Bone marrow (tissue), 2 donors: ENCODE data around the gene THSD7A.
A peak's percentile ranks its signal among the peaks of the same experiment; 100 is the strongest.
"Not testable (repeated sequence)": the region's sequence is repeated elsewhere in the genome, so short reads cannot be mapped to it uniquely, and the experiment has no call there.

Source experiments
- DNase-seq, 2 donors: peaks; one replicate each; lab custom pipeline; 2025; lab: John Stamatoyannopoulos, UW

The THSD7A gene

GRCh38 chr7:11458736-11459483, 373.1 kb downstream of the THSD7A start:
- peak in 1 of 2 donors; percentile 85 for DNase-seq

DNA sequence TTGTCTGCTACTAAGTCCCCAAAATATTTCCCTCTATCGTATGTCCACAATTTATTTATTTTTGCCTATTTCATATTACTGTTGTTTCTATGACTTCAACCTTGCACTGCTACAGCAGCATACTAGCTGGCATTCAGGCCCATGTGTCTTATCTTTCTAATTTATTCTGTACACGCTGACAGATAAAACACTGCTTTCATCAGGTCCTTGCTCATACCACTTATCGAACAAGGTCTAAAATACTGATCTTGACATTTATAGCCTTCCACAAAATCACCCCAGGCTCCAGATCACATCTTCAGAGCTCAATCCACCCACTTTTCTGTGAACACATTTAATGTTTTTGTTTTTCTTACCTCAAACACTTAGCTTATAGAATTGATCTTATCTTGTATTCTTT, 374.6 kb downstream of the THSD7A start:
- DNase-seq: no peak

GRCh38 chr7:11456574-11456973, 375.4 kb downstream of the THSD7A start:
- no peak for DNase-seq

DNA sequence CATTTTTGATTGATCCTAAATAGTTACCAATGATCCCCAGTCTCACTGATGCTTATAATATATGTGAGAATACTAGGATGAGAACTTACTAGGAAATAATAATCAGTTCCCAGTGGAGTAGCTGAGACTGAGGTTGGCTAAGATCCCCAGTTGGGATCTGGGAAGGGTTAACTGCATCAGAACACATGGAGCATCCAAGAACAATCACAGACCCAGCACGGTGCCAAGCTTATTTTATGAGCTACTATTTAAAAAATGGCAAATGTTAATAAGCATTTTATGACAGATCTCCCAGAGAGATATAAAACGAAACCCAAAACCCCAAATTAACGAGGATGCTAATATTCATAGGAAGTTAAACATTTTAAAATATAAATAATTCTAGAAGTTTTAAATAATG, 379.5 kb downstream of the THSD7A start:
- no peak for DNase-seq

- no peak for DNase-seq
These were observed 381.7 kb downstream of the THSD7A start for GRCh38 chr7:11450281-11450680.

DNA sequence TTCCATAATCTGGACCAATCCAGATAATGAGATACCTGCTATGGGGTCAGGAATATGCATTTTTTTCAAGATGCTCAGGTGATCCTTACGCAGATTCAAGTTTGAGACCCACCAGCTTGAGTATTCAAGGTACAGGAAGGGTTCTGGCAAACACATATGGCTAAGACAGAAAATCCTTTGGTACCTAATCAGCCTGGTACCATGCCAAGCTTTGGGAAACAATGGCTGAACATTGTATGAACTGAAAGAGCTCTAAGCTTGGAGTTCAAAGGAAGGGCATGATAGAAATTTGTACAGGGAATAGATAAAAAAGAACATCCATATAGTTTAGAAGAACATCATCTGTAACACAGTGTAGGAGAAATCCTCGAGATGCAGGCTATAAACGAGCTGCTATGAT, 382.7 kb downstream of the THSD7A start:
- DNase-seq: no peak

- DNase-seq: no peak
These were observed 383.7 kb downstream of the THSD7A start for GRCh38 chr7:11448323-11448722.

DNA sequence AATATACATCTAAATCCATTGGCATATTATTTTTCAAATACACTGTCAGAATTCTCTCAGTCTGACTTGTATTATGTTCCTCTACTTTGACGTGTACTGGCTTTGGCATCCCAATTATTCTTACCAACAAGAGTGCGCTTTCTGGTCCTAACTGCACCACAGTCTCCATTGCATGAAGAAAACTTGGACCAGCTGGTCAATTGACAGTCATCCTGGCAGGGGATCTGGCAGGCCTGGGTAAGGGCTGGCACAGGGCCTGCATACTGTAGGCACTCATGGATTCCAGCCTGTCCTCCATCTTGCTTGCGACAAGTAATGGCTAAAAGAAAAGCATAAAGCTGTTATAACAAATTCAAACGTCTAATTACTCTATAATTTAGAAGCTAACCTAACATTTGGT, 384.9 kb downstream of the THSD7A start:
- no peak for DNase-seq

GRCh38 chr7:11443934-11444333, 388.1 kb downstream of the THSD7A start:
- DNase-seq: not testable (repeated sequence)

GRCh38 chr7:11437994-11438393, 394.0 kb downstream of the THSD7A start:
- no peak for DNase-seq

- no peak for DNase-seq
These were observed 395.0 kb downstream of the THSD7A start for GRCh38 chr7:11436773-11437524.

DNA sequence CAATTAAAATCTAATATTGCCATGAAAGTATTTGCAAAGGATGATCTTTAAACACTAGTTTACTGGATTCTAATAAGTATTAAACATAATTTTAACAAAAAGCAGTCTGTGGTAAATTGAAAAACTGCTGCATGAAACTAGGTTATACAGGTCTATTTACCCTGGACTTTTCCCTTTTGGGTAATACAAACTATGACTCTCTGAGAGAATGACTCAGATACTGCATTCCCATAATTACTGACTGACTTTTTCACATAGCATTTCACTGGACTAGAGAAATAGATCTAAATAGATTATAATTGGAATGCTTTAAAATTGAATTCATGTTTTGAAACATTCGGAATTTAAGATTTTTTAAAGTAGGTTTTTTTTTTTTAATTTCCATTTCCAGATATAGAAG, 395.7 kb downstream of the THSD7A start:
- DNase-seq: no peak

DNA sequence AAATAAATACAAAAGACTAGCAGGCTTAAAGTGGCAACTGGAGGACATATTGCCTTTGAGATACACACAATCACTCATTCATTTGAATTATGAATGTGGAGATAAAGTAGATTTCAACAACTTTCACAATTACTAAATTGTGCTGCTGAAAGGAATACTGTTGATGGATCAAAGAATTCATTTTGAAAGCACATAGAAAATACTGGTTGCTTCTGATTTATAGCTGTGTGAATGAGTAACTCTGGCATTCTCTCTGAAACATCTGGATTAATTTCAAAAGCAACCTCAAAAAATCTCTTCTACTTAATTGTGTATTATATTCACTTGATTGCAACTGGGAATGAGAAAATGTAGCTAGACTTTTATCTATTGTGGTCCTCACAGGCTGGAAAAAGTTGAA, 397.6 kb downstream of the THSD7A start:
- no peak for DNase-seq

GRCh38 chr7:11430841-11431240, 401.2 kb downstream of the THSD7A start:
- no peak for DNase-seq

GRCh38 chr7:11430112-11430511, 401.9 kb downstream of the THSD7A start:
- peak in 1 of 2 donors; percentile 86 for DNase-seq

DNA sequence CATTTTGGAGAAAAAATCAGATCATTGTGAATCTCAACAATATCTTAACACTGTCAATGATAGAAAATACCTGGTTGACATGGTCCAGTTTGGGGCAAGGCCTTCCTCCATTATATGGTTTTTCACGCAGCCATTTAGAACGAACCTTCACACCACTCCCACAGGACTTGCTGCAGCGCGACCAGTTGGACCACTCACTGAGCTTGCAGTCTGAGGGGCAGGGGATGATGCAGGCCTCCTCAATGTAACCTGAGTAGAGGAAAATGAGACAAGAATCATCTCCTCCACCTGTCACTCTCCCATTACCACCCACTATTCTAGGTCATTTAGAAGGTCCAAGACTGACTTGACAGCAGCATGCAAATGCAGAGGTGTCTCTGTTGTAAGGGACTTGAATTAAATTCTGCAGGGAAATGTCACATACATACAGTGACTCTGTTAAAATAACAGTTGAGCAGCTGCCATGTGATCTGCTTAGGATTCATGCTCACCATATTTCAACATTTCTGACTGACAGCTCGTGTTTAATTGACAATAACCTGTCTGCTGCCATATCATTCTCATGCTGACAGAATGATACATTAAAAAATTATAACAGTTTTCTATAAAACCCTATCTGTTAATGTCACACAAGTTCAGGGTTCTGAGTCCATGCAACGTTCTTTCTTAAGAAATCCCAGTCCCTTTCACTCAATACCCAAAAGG, 403.0 kb downstream of the THSD7A start:
- no peak for DNase-seq

DNA sequence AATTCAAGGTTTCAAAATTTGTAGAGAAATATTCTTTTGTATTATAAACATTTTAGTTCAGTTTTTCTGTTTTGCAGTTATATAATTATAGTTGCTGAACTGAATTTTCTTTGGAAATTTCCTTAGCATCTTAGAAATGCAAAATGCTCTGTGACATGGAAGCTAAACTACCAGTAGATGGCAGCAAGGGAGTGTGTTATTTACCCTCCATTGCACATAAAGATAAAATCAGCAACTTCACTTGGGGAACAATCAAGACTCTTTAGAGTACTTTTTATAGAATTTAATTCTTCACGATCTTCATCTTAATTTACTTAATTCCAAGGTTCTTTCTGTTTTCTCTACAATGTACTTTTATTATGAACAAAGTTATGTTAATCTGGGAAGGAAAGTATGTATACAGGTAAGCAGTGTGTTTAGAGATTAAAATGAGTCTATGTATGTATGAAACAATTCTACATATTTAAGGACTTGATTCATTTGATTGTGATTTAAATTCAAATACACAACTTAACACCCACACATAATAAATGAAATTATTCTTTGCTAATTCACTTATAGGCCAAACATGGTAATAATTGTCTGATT, 404.2 kb downstream of the THSD7A start:
- DNase-seq: peak in 1 of 2 donors; percentile 69

DNA sequence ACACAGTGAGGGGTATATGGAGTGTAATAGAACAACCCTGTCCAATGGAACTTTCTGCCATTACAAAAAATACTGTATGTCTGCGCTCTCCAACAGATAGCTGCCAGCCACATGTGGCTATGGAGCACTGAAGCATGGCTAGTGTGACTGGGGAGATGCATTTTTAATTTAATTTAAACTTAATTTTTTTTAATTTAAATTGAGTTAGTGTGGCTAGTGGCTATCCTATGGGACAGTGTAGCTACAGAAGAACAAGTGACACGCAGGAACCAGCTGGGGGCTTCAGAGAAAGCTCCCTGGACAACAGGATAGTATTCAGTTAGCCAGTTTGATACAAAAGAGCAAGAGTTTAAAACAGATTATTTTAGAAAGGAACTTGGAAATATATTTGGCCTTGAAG, 408.0 kb downstream of the THSD7A start:
- DNase-seq: no peak

DNA sequence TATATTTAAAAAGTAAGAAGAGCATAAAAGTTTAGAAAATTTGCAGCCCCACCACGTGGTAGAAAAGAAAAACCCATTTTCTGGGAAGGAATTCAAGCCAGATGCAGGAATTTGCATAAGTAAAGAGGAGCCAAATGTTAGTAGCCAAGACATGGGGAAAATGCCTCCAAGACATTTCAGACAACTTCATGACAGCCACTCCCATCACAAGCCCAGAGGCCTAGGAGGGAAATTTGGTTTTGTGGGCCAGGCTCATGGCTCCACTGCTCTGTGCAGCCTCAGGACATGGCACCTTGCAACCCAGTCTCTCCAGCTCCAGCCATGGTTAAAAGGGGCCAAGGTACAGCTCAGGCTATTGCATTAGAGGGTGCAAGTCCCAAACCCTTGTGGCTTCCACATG, 411.9 kb downstream of the THSD7A start:
- DNase-seq: no peak

GRCh38 chr7:11416641-11417458, 415.1 kb downstream of the THSD7A start:
- no peak for DNase-seq

DNA sequence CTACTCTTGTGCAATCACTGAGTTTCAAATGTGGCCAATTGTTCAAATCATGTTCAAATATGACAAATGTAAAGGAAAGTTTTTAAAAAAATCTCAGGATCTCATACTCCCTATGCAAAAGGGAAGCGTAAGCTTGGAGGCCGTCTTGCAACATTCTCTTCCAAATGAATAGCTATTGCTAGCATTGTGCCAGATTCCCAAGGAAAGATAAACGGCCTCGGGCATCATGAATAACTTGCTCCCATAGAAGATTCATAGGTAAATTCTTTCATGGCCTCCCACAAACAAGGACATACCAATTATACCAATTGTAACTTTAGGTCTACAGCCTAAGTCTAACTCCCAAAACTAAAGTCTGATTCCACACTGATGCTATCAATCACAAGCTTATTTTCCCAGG, 416.9 kb downstream of the THSD7A start:
- no peak for DNase-seq

DNA sequence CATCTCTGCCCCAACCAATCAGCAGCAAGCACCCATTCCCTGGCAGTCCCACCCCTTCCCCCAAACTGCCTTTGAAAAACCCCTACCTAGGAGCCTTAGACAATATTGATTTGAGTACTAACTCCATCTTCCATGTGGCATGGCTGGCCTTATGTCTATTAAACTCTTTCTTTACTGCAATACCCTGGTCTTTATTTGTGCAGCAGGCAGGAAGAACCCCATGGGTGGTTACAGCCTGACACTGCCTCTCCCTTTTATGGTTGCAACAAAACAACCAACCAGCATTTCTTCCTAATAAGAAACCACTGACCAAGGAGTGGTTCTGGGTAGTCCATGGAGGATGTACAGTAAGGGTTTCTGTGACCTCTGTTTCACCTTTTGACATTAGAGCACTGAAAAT, 418.1 kb downstream of the THSD7A start:
- no peak for DNase-seq
